Dermis microvascular lymphatic vessel endothelial cell (primary cell): ENCODE data around the gene BABAM1. TPM values are rescaled to one million over a fixed set of nuclear protein-coding genes. Genes with fewer than 3 reads are reported as not detected.
"Not testable (repeated sequence)": the region's sequence is repeated elsewhere in the genome, so short reads cannot be mapped to it uniquely, and the experiment has no call there.

Source experiments
- DNase-seq, 2 donors: peaks; one replicate each; pipeline versions ENCODE4 v3.0.0 to v3.0.0-alpha.2; 2010; ENCODE audit warnings: low read depth in 2 of 2
- total RNA-seq: library from RNA; depleted of rRNA; stranded (reverse); fragments of >200 nt; gene quantifications from 2 replicates; pipeline ENCODE4 v1.2.1, GENCODE V29; 2014

The BABAM1 gene
- total RNA-seq, 1 donor from 2014 or later = 80.7 TPM

DNA sequence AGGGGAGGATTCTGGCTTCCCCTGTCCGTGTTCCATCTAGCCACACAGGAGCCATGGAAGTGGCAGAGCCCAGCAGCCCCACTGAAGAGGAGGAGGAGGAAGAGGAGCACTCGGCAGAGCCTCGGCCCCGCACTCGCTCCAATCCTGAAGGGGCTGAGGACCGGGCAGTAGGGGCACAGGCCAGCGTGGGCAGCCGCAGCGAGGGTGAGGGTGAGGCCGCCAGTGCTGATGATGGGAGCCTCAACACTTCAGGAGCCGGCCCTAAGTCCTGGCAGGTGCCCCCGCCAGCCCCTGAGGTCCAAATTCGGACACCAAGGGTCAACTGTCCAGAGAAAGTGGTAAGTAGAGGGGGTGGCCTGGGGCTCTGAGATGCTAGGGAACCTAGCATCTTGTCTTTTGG lies 1.5 kb downstream of the BABAM1 start:
- DNase-seq = no peak

GRCh38 chr19:17274892-17275291 lies 7.6 kb downstream of the BABAM1 start:
- DNase-seq = not testable (repeated sequence)

DNA sequence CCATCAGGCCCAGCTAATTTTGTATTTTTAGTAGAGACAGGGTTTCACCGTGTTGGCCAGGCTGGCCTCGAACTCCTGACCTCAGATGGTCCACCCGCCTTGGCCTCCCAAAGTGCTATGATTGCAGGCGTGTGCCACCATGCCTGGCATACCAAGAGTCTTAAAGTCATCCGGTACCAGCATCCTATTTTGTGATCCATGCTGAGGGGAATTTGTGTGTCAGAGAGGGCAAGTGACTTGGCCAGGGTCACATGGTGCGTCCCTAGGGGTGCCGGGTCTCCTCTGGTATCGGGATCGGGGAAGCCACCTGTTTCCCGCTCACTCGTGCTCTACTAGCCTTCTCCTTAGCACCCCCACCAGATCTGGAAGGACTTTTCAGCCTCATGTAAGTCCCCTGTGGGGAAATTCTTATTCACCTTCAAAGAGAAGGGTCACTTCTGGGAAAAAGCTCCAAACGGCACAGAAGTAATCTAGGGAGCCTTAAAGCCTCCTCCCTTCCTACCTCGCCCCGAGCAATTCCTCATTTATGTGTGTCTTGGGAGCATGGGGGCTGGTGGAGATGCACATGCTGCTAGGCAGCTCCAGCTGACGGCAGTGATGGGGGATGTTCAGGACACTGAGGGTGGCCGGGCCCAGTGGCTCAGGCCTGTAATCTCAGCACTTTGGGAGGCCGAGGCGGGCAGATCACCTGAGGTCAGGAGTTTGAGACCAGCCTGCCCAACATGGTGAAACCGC lies 8.4 kb downstream of the BABAM1 start:
- no peak for DNase-seq

GRCh38 chr19:17279436-17279835 lies 12.2 kb downstream of the BABAM1 start:
- no peak for DNase-seq

GRCh38 chr19:17281391-17282304 lies 14.4 kb downstream of the BABAM1 start, which contains the start of gene ANKLE1:
ANKLE1 (plus strand) TSS chr19:17281901; CDS start chr19:17281921, 20 bp downstream.
- DNase-seq = peak in 1 of 2 donors; percentile 36

GRCh38 chr19:17282488-17283125 lies 15.4 kb downstream of the BABAM1 start:
- peak in 1 of 2 donors; percentile 83 for DNase-seq

- no peak for DNase-seq
Measured at GRCh38 chr19:17283504-17283996, 16.3 kb downstream of the BABAM1 start.

GRCh38 chr19:17285415-17286135 lies 18.3 kb downstream of the BABAM1 start:
- DNase-seq = no peak

DNA sequence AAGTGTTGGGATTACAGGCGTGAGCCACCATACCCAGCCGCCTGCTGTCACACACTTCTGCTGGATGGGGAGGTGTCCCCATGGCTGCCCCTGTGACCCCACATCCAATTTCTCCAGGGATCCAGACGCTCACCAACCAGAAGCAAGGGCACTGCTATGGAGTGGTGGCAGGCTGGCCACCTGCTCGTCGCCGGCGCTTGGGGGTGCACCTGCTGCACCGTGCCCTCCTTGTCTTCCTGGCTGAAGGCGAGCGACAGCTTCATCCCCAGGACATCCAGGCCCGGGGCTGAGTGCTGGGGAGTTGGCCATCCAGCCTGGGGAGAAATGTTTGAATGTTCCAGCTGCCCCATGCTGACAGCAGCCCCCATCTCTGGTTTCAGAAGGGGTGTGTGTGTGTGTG lies 19.0 kb downstream of the BABAM1 start:
- DNase-seq = no peak

DNA sequence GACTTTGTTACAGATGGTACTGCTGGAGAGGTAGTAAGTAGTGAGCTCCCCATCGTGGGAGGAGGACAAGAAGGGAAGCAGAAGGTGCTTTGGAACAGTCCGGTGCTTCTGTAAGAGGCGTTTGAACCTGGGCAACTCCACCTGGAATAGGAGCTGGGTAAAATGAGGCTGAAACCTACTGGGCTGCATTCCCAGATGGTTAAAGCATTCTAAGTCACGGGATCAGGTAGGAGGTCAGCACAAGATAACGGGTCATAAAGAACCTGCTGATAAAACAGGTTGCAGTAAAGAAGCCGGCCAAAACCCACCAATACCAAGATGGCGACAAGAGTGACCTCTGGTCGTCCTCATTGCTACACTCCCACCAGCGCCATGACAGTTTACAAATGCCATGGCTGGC lies 19.5 kb downstream of the BABAM1 start:
- no peak for DNase-seq

DNA sequence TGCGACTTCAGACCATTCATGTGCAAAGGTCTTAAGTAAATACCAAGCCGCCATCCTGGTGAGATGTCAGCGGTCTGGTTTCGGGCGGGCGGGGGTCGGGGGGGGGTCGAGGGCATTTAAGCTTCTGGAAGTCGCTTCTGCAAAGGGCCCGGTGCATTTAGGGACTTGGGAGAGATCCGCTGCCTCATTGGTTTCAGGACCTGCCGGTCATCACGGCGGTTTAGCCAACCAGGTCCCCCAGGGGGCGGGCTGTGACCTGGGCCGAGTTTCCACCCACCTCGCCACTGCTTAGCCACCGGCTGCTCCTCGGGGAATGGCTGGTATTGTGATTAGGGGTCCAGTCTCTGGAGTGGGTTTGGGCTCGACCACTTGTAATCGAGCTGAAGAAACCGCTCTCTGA lies 22.2 kb downstream of the BABAM1 start:
- DNase-seq = peak; percentile 86 to 89

- peak; percentile 63 to 86 for DNase-seq
Measured at GRCh38 chr19:17292301-17293074, 25.2 kb downstream of the BABAM1 start.

DNA sequence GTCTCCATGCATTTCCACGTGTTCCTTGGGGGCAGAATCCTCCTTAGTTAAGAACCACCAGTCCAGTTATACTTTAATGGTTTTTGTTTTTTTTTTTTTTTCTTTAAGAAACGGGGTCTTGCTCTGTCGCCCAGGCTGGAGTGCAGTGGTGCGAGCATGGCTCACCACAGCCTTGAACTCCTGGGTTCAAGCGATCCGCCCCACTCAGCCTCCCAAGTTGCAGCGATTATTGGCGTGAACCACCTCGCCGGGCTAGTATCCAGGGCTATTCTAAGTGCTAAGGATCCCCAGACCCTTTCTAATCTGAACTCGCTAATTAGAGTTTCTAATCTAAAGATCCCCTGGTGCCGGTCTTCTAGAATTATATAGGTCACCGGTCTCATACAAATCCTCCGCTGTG lies 26.4 kb downstream of the BABAM1 start:
- DNase-seq = no peak

DNA sequence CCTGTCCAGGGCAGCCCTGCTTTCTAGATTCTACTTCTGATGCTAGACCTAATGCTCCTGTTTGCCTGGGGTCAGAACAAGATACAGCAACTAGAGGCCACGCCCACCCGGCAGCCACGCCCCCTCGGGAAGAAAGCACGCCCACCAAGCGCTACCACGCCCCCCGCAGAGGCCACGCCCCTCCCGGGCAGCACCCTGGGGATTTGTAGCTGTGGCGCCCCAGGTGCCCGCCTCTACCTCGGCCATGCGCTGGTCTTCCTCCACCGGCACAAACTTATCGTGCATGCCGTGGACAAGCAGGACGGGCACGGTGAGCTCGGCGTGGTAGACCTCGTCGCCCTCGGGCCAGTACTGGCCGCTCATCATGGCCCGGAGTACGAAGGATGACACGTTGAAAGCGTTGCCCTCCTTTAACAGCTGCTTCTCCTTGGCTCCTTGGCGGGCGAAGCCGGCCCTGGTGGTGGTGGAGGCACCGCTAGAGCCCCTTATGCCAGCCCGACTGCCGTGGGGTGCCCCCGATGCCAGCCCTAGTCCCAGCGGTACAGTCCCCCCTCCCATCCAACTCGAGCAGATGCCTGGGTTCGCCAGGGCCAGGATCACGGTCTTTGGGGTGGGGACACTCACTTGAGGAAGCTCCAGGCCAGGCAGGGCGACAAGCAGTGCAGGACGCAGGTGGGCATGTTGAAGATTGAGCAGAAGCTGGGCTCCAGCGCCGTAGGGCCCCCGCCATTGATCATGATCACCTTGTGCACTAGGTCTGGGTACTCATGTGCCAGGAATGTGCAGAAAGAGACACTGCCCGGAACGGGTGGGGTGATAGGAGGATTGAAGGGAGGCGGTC lies 27.0 kb downstream of the BABAM1 start:
- peak in 1 of 2 donors; percentile 30 for DNase-seq

DNA sequence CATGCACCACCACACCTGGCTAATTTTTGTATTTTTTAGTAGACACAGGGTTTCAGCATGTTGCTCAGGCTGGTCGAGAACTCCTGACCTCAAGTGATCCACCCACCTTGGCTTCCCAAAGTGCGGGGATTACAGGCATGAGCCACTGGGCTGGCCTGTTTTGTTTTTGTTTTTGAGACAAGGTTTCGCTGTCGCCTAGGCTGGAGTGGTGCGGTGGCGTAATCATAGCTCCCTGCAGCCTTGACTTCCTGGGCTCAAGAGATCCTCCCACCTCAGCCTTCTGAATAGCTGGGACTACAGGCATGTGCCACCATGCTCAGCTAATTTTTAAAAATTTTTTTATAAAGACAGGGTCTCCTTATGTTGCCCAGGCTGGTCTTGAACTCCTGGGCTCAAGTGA lies 28.3 kb downstream of the BABAM1 start:
- not testable (repeated sequence) for DNase-seq

GRCh38 chr19:17296273-17296672 lies 29.0 kb downstream of the BABAM1 start:
- peak; percentile 63 to 79 for DNase-seq

DNA sequence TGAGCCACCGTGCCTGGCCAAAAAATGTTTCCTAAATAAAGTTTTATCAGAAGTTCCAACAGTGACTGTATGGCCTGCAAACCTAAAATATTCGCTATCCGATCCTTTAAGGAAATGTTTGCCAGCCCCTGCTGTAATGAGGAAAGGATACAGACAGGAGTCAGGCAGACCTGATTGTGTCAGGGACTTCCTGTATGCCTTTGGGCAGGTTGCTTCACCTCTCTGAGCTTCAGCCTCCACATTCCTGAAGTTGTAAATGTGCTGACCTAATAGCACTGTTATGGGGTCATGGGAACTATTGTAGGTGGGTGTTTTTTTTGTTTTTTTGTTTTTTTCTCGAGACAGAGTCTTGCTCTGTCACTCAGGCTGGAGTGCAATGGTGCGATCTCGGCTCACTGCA lies 29.7 kb downstream of the BABAM1 start:
- DNase-seq = no peak

GRCh38 chr19:17300992-17301619 lies 33.9 kb downstream of the BABAM1 start:
- no peak for DNase-seq
